Measurements from ENCODE around the gene SGPP2. TPM values are rescaled to one million over a fixed set of nuclear protein-coding genes. Genes with fewer than 3 reads are reported as not detected.
"Not testable (repeated sequence)": the region's sequence is repeated elsewhere in the genome, so short reads cannot be mapped to it uniquely, and the experiment has no call there.

SGPP2 gene
- total RNA-seq, 1 donor from 2014 or later: 2.3 TPM

GRCh38 chr2:222408684-222409083 lies 15.7 kb upstream of the SGPP2 start:
- H3K4me1 ChIP-seq: no peaks in the 10 kb centered on the region
- H3K27ac ChIP-seq (replicated peaks): no peak overlapping the region
- DNase-seq: no peak
- no peak overlapping the region for H3K4me3 ChIP-seq
- intact Hi-C loops (cut with micrococcal nuclease): no loop called here
- peaks cover 11% of the 10 kb centered on the region for H3K9me3 ChIP-seq (replicated peaks)
- H3K36me3 ChIP-seq: no peaks in the 10 kb centered on the region
- no peak for TF ChIP-seq CTCF (IDR thresholded peaks at IDR 0.05; ENCODE audit: borderline replicate concordance)
- H3K27me3 ChIP-seq (ENCODE audit: low read depth): no peaks in the 10 kb centered on the region

GRCh38 chr2:222410534-222410933 lies 13.8 kb upstream of the SGPP2 start:
- Histone ChIP-seq H3K4me3 (no peak overlapping the region), H3K9me3 (replicated peaks) (peaks cover 25% of the 10 kb centered on the region), H3K4me1 (no peaks in the 10 kb centered on the region), H3K27me3 (ENCODE audit: low read depth) (no peaks in the 10 kb centered on the region), H3K27ac (replicated peaks) (no peak overlapping the region), H3K36me3 (no peaks in the 10 kb centered on the region)
- no peak for TF ChIP-seq CTCF (IDR thresholded peaks at IDR 0.05; ENCODE audit: borderline replicate concordance)
- no peak for DNase-seq
- intact Hi-C loops (cut with micrococcal nuclease): no loop called here

- H3K36me3 ChIP-seq; H3K4me1 ChIP-seq; H3K4me3 ChIP-seq; H3K27me3 ChIP-seq (ENCODE audit: low read depth); intact Hi-C loops (cut with micrococcal nuclease); H3K27ac ChIP-seq (replicated peaks); DNase-seq: not testable (repeated sequence)
- peaks cover 25% of the 10 kb centered on the region for H3K9me3 ChIP-seq (replicated peaks)
These were observed 12.0 kb upstream of the SGPP2 start for GRCh38 chr2:222412334-222412733.

GRCh38 chr2:222413295-222413911 lies 10.9 kb upstream of the SGPP2 start:
- H3K27ac ChIP-seq (replicated peaks): no peak overlapping the region
- H3K9me3 ChIP-seq (replicated peaks): peaks cover 25% of the 10 kb centered on the region
- DNase-seq: no peak
- no peaks in the 10 kb centered on the region for H3K36me3 ChIP-seq
- intact Hi-C loops (cut with micrococcal nuclease): no loop called here
- H3K27me3 ChIP-seq (ENCODE audit: low read depth): no peaks in the 10 kb centered on the region
- TF ChIP-seq CTCF (IDR thresholded peaks at IDR 0.05; ENCODE audit: borderline replicate concordance): no peak
- H3K4me1 ChIP-seq: no peaks in the 10 kb centered on the region
- H3K4me3 ChIP-seq: no peak overlapping the region

GRCh38 chr2:222418739-222419138 lies 5.6 kb upstream of the SGPP2 start:
- Histone ChIP-seq H3K4me3 (no peak overlapping the region), H3K9me3 (replicated peaks) (peaks cover 14% of the 10 kb centered on the region), H3K4me1 (no peaks in the 10 kb centered on the region), H3K36me3 (no peaks in the 10 kb centered on the region), H3K27me3 (ENCODE audit: low read depth) (peaks cover 15% of the 10 kb centered on the region), H3K27ac (replicated peaks) (no peak overlapping the region)
- no peak for TF ChIP-seq CTCF (IDR thresholded peaks at IDR 0.05; ENCODE audit: borderline replicate concordance)
- no peak for DNase-seq
- intact Hi-C loops (cut with micrococcal nuclease): no loop called here

GRCh38 chr2:222420508-222420907 lies 3.8 kb upstream of the SGPP2 start:
- DNase-seq: no peak
- Histone ChIP-seq H3K27ac (replicated peaks) (no peak overlapping the region), H3K4me1 (peaks cover 10% of the 10 kb centered on the region), H3K9me3 (replicated peaks) (no peaks in the 10 kb centered on the region), H3K4me3 (no peak overlapping the region), H3K36me3 (no peaks in the 10 kb centered on the region), H3K27me3 (ENCODE audit: low read depth) (peaks cover 32% of the 10 kb centered on the region)
- no peak for TF ChIP-seq CTCF (IDR thresholded peaks at IDR 0.05; ENCODE audit: borderline replicate concordance)
- intact Hi-C loops (cut with micrococcal nuclease): no loop called here
